ENCODE results near the gene ANP32B.

DNA sequence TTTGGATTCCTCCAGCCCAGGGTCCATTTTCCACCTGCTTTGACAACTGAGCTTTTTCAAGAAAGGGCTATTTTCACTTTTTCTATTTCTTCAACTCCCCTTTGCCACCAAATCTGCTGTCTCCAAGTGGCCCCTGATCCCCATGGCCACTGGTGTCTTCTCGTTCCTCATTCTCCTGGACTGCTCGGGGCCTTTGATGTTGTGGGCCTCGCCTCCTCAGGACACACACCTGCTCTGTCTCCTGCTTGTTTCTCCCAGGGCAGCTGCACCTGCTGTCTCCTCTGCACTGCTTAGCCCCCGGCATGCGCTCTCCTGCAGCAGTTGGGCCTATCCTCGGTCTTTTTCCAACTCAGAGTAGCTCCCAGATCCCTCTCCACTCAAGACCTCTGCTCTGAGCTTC, 57.1 kb downstream of the ANP32B start:
- TF ChIP-seq GATA3 (IDR thresholded peaks at IDR 0.05; ENCODE audit: low read depth, low read length) (no peak), GATA2 (IDR thresholded peaks at IDR 0.05; ENCODE audit: low read depth, low read length) (no peak)
